Gastroesophageal sphincter (tissue), 3 donors: Measurements from ENCODE around the gene BGN.

Experiments used
- POLR2AphosphoS5 ChIP-seq: sonication (generic); formaldehyde crosslinking; IDR thresholded peaks from one replicate; pipeline ENCODE4 v1.6.1; 2017; ENCODE audit warnings: antibody characterized with exemption
- TF ChIP-seq, protein P1 (sequence below), 4 experiments: fragments of 200-600 bp in 2 of 4; fragments of 450-650 bp in 2 of 4; sonication (generic) in 1 of 4; IDR thresholded peaks; one replicate each; pipeline ENCODE4 v1.5.1; 2017 to 2019; ENCODE audit warnings: antibody characterized with exemption in 4 of 4, mild to moderate bottlenecking in 2 of 4, moderate library complexity in 2 of 4

- TF ChIP-seq POLR2AphosphoS5 = no peak
- TF ChIP-seq, protein P1, sequence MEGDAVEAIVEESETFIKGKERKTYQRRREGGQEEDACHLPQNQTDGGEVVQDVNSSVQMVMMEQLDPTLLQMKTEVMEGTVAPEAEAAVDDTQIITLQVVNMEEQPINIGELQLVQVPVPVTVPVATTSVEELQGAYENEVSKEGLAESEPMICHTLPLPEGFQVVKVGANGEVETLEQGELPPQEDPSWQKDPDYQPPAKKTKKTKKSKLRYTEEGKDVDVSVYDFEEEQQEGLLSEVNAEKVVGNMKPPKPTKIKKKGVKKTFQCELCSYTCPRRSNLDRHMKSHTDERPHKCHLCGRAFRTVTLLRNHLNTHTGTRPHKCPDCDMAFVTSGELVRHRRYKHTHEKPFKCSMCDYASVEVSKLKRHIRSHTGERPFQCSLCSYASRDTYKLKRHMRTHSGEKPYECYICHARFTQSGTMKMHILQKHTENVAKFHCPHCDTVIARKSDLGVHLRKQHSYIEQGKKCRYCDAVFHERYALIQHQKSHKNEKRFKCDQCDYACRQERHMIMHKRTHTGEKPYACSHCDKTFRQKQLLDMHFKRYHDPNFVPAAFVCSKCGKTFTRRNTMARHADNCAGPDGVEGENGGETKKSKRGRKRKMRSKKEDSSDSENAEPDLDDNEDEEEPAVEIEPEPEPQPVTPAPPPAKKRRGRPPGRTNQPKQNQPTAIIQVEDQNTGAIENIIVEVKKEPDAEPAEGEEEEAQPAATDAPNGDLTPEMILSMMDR (IDR thresholded peaks at IDR 0.05) = no peak
These were observed 42.9 kb downstream of the BGN start for GRCh38 chrX:153537526-153538295.
